Fibroblast of lung (primary cell): ENCODE results near the gene TBC1D14. TPM values are rescaled to one million over a fixed set of nuclear protein-coding genes. Genes with fewer than 3 reads are reported as not detected.
A peak's percentile ranks its signal among the peaks of the same experiment; 100 is the strongest.

Experiments used
- DNase-seq, 2 donors: peaks; one replicate each; pipeline versions ENCODE4 v3.0.0 to v3.0.0-alpha.2; 2010; ENCODE audit warnings: low read depth in 2 of 2
- H2AFZ ChIP-seq: 2 replicates; pipeline ENCODE4 v1.5.1; 2012; ENCODE audit warnings: low read length, control low read depth, inconsistent platforms
- H3K27ac ChIP-seq: 2 replicates; pipeline ENCODE4 v1.5.1; 2011; ENCODE audit warnings: low read length, control low read depth; ENCODE audit not compliant: insufficient read depth
- H3K27me3 ChIP-seq: 2 replicates; pipeline ENCODE4 v1.5.1; 2011; ENCODE audit warnings: mild to moderate bottlenecking, low read length; ENCODE audit not compliant: control insufficient read depth, insufficient read depth
- H3K36me3 ChIP-seq: 2 replicates; pipeline ENCODE4 v1.5.1; 2011; ENCODE audit warnings: low read length; ENCODE audit not compliant: control insufficient read depth, insufficient read depth
- H3K4me1 ChIP-seq: 2 replicates; pipeline ENCODE4 v1.5.1; 2011; ENCODE audit warnings: low read length; ENCODE audit not compliant: control insufficient read depth, insufficient read depth; ENCODE audit errors: extremely low read depth
- H3K4me2 ChIP-seq: 2 replicates; pipeline ENCODE4 v1.5.1; 2011; ENCODE audit warnings: low read length, control low read depth; ENCODE audit not compliant: insufficient read depth; ENCODE audit errors: extremely low read depth
- H3K4me3 ChIP-seq, 4 experiments: fragments of 200-600 bp in 1 of 4; sonication (generic) in 1 of 4; replicated peaks in 1 of 4; 2 replicates each; pipeline ENCODE4 v1.5.1; 2011 to 2016; ENCODE audit warnings: low read length in 4 of 4, low read depth in 3 of 4, mild to moderate bottlenecking in 3 of 4, control low read depth in 2 of 4, inconsistent platforms in 1 of 4, mixed read lengths in 1 of 4; ENCODE audit not compliant: insufficient read depth in 1 of 4; ENCODE audit errors: control extremely low read depth in 1 of 4
- H3K79me2 ChIP-seq: 2 replicates; pipeline ENCODE4 v1.5.1; 2012; ENCODE audit warnings: mild to moderate bottlenecking, low read length, inconsistent platforms; ENCODE audit not compliant: control insufficient read depth, insufficient read depth
- H3K9ac ChIP-seq: 2 replicates; pipeline ENCODE4 v1.5.1; 2011; ENCODE audit warnings: mild to moderate bottlenecking, low read length, control low read depth; ENCODE audit not compliant: insufficient read depth
- H3K9me3 ChIP-seq: 2 replicates; pipeline ENCODE4 v1.5.1; 2012; ENCODE audit warnings: low read depth, low read length; ENCODE audit not compliant: control insufficient read depth, insufficient read depth
- H4K20me1 ChIP-seq: 2 replicates; pipeline ENCODE4 v1.5.1; 2011; ENCODE audit warnings: low read length; ENCODE audit not compliant: control insufficient read depth, insufficient read depth; ENCODE audit errors: extremely low read depth
- CTCF ChIP-seq, 2 donors: IDR thresholded peaks in 1 of 2; conservative IDR thresholded peaks in 1 of 2; 1 replicate in 1 of 2; 2 replicates in 1 of 2; pipeline ENCODE4 v1.5.1; 2011 to 2012; ENCODE audit warnings: low read length in 2 of 2, control low read depth in 1 of 2, inconsistent platforms in 1 of 2, low read depth in 1 of 2, mild to moderate bottlenecking in 1 of 2
- EZH2 ChIP-seq: IDR thresholded peaks from 2 replicates; pipeline ENCODE4 v1.5.1; 2012; ENCODE audit warnings: low read length, control low read depth, mild to moderate bottlenecking; ENCODE audit errors: missing control alignments
- polyA plus RNA-seq, 2 donors: library from polyadenylated mRNA; depleted of rRNA in 1 of 2; stranded (reverse) in 1 of 2; unstranded in 1 of 2; fragments of >200 nt; gene quantifications; 2 replicates each; pipeline ENCODE4 v1.2.1, GENCODE V29; 2011 to 2012; ENCODE audit warnings: missing spikeins in 1 of 2
- total RNA-seq: library from RNA; depleted of rRNA; stranded (reverse); fragments of >200 nt; gene quantifications from 2 replicates; pipeline ENCODE4 v1.2.1, GENCODE V29; 2014

Gene TBC1D14
- total and polyA plus RNA-seq, 2 donors (not counting 1 experiment from before 2014, with no cell fraction given): 26.9 to 37.7 TPM

DNA sequence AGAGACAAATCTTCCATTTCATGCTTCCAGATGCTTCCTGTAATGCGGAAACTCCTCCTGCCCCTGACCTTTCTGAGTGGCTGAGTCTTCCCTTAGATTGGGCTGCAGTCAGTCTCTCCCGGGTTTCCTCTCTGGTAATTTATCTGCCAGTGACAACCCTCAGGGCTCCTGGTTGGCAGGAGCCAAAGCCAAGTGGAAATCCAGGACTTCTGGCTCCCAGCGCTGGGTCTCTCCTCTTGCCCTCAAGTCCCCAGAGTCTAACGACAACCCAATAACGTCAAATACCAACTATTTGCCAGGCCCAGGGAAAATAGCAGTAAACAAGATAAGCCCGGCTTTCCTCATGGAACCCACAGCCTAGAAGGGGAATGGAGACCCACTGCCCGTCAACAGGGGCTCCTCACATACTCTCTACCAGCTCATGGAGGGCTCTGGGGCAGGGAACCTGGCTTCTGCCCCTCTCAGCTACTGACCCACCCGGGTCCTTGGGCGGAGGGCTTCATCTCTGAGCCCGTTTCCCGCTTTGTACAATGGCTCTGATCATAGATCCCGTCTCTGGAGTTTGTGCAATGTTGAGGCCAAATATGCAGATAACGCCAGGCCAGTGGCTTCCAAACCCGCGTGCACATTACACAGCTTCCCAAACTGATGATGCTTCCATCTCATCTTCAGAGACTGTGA is 1.1 kb upstream of the TBC1D14 start:
- Histone ChIP-seq H3K4me1 (peaks cover 8% of the 10 kb centered on the region), H3K27me3 (peaks cover 2% of the 10 kb centered on the region), H3K9me3 (no peaks in the 10 kb centered on the region), H3K79me2 (no peaks in the 10 kb centered on the region), H3K27ac (peak overlapping the region; percentile 91), H3K9ac (peak overlapping the region; percentile 96), H3K4me3 (peak overlapping the region; percentile 76 to 92 (median 79)), H4K20me1 (no peaks in the 10 kb centered on the region), H2AFZ (peak overlapping the region; percentile 62), H3K36me3 (no peaks in the 10 kb centered on the region), H3K4me2 (peak overlapping the region; percentile 96)
- TF ChIP-seq EZH2: no peak
- peak in 1 of 2 donors; percentile 57 for DNase-seq

- H3K9me3 ChIP-seq: no peaks in the 10 kb centered on the region
- no peaks in the 10 kb centered on the region for H3K79me2 ChIP-seq
- peak overlapping the region; percentile 58 for H3K9ac ChIP-seq
- no peak for TF ChIP-seq CTCF (conservative IDR thresholded peaks at IDR 0.05 in 1 of 2, IDR thresholded peaks at IDR 0.05 in 1 of 2; ENCODE audit: low read depth in 1 of 2, low read length in 2 of 2)
- no peak for TF ChIP-seq EZH2
- DNase-seq: no peak
- H3K27ac ChIP-seq: no peak overlapping the region
- H3K4me1 ChIP-seq: peaks cover 8% of the 10 kb centered on the region
- peak overlapping the region; percentile 58 for H3K4me2 ChIP-seq
- peak overlapping the region; percentile 50 to 78 (median 56) for H3K4me3 ChIP-seq
- no peaks in the 10 kb centered on the region for H3K36me3 ChIP-seq
- H4K20me1 ChIP-seq: no peaks in the 10 kb centered on the region
- no peak overlapping the region for H2AFZ ChIP-seq
- H3K27me3 ChIP-seq: peaks cover 2% of the 10 kb centered on the region
Measured at GRCh38 chr4:6909970-6910339, 329 bp downstream of the TBC1D14 start.

- peak overlapping the region; percentile 58 for H3K4me2 ChIP-seq
- no peak for DNase-seq
- peak overlapping the region; percentile 53 for H3K9ac ChIP-seq
- TF ChIP-seq EZH2: no peak
- peak in 1 of 2 donors; percentile 16 for TF ChIP-seq CTCF (conservative IDR thresholded peaks at IDR 0.05 in 1 of 2, IDR thresholded peaks at IDR 0.05 in 1 of 2; ENCODE audit: low read depth in 1 of 2, low read length in 2 of 2)
- no peaks in the 10 kb centered on the region for H3K36me3 ChIP-seq
- H4K20me1 ChIP-seq: no peaks in the 10 kb centered on the region
- H2AFZ ChIP-seq: no peak overlapping the region
- no peaks in the 10 kb centered on the region for H3K9me3 ChIP-seq
- H3K27me3 ChIP-seq: peaks cover 2% of the 10 kb centered on the region
- peaks cover 8% of the 10 kb centered on the region for H3K4me1 ChIP-seq
- H3K27ac ChIP-seq: no peak overlapping the region
- peak overlapping the region; percentile 50 to 78 (median 56) for H3K4me3 ChIP-seq
- no peaks in the 10 kb centered on the region for H3K79me2 ChIP-seq
Measured at GRCh38 chr4:6910340-6910959, 824 bp downstream of the TBC1D14 start.
